Mesothelial cell of epicardium (in vitro differentiated cells): Measurements from ENCODE around the gene COA8. TPM values are rescaled to one million over a fixed set of nuclear protein-coding genes. Genes with fewer than 3 reads are reported as not detected.

Experiments used
- DNase-seq, 2 experiments: peaks; one replicate each; pipeline ENCODE4 v3.0.0; 2021; ENCODE audit warnings: low spot score in 2 of 2; ENCODE audit not compliant: unreplicated experiment in 2 of 2
- H3K27ac Mint-ChIP-seq: 2 replicates; pipeline ENCODE4 v1.8.0; 2021; ENCODE audit warnings: mixed read lengths
- H3K27me3 Mint-ChIP-seq: 2 replicates; pipeline ENCODE4 v1.8.0; 2021; ENCODE audit warnings: low read depth, mixed read lengths
- H3K36me3 Mint-ChIP-seq: 2 replicates; pipeline ENCODE4 v1.8.0; 2021; ENCODE audit warnings: mixed read lengths
- H3K4me1 Mint-ChIP-seq: 2 replicates; pipeline ENCODE4 v1.8.0; 2021; ENCODE audit warnings: mixed read lengths
- H3K4me3 Mint-ChIP-seq: 2 replicates; pipeline ENCODE4 v1.8.0; 2021; ENCODE audit warnings: mild to moderate bottlenecking, moderate library complexity, mixed read lengths
- H3K9me3 Mint-ChIP-seq: 2 replicates; pipeline ENCODE4 v1.8.0; 2021; ENCODE audit warnings: mixed read lengths
- total RNA-seq: library from RNA; stranded (reverse); gene quantifications from 3 replicates; pipeline ENCODE4 v1.2.1, GENCODE V29; 2021
- TF ChIP-seq, protein P1 (sequence below): fragments of 200-600 bp; sonication (generic); IDR thresholded peaks from one replicate; pipeline ENCODE4 v1.5.0; 2021; ENCODE audit warnings: antibody characterized with exemption; ENCODE audit not compliant: unreplicated experiment

The COA8 gene
- total RNA-seq, 1 donor from 2014 or later: 36.0 TPM

DNA sequence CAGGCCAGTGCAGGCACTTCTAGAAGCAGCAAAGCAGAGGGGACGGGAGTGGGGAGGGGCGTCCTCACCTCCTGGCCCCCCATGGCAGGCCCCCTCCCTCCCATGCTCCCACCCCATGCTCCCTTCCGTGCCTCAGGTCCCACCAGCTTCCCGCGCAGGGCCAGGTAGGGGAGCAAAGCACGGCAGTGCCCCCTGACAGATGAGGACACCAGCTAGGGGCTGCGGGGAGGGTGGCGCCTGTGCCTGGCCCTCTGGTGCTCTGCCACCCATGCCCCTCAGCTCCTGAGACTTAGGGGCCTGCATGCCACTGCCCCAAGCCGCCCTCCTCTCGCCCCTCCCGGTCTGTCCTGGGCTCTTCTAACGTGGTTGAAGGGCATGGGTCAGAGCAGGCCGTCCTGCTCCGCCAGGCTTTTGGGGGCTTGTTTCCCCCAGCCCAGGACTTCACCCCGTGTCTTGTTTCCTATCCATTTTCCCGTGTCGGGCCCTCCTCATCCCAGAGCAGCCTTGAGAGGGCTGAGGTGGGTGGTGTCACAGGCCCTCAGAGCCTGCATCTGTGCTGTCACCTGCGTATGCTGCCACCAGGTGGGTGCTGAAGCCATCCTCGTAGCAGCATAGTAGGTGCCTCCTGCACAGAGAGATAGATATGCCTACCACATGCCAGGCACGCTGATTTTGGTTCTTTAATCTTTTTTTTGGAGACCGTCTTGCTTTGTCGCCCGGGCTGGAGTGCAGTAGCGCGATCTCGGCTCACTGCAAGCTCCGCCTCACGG, 23.5 kb upstream of the COA8 start:
- no peaks in the 10 kb centered on the region for H3K9me3 Mint-ChIP-seq
- no peak overlapping the region for H3K4me3 Mint-ChIP-seq
- no peaks in the 10 kb centered on the region for H3K36me3 Mint-ChIP-seq
- H3K27me3 Mint-ChIP-seq: peaks cover 12% of the 10 kb centered on the region
- no peak for DNase-seq
- H3K4me1 Mint-ChIP-seq: peaks cover 11% of the 10 kb centered on the region
- no peak overlapping the region for H3K27ac Mint-ChIP-seq
- TF ChIP-seq, protein P1, sequence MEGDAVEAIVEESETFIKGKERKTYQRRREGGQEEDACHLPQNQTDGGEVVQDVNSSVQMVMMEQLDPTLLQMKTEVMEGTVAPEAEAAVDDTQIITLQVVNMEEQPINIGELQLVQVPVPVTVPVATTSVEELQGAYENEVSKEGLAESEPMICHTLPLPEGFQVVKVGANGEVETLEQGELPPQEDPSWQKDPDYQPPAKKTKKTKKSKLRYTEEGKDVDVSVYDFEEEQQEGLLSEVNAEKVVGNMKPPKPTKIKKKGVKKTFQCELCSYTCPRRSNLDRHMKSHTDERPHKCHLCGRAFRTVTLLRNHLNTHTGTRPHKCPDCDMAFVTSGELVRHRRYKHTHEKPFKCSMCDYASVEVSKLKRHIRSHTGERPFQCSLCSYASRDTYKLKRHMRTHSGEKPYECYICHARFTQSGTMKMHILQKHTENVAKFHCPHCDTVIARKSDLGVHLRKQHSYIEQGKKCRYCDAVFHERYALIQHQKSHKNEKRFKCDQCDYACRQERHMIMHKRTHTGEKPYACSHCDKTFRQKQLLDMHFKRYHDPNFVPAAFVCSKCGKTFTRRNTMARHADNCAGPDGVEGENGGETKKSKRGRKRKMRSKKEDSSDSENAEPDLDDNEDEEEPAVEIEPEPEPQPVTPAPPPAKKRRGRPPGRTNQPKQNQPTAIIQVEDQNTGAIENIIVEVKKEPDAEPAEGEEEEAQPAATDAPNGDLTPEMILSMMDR: no peak

DNA sequence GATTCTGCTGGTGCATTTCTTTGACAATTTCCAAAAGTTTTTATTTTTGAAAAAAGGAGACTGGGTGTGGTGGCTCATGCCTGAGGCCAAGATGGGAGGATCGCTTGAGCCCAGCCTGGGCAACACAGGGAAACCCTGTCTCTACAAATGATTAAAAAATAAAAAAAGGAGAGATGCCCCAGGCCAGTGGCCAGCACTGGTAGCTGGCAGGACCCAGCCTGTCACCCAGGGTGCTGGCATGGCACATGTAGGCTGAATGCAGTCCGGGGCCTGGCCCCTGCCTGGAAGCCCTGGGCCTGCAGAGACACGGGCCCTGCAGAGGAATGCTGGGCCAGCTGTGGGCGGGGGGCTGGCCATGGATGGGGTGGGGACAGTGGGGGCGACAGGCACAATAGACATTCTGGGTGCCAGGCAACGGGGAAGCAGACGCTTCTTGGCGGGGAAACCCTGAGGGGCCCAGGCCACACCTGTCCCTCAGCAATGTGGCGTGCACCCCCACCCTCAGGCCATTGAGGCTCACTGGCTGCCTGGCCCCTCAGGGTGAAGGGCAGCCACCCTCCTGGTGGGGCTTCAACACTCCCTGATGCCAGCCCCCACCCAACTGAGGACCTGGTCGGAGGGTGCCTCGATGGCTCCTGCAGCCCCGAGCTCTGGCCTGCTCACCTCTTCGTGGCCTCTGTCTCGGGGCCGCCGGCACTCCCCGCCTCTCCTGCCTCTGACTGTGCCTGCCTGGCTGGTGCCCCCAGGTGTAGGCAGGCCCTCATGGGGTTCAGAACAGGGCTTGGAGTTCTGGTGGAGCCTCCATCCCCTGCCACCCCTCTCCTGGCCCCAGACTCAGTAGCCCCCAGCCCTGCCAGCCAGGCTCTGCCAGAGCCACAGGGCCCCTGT, 21.7 kb upstream of the COA8 start:
- Mint-ChIP-seq H3K4me1 (peaks cover 11% of the 10 kb centered on the region), H3K9me3 (no peaks in the 10 kb centered on the region), H3K27ac (peak overlapping the region; percentile 76), H3K4me3 (no peak overlapping the region), H3K27me3 (peaks cover 12% of the 10 kb centered on the region), H3K36me3 (no peaks in the 10 kb centered on the region)
- TF ChIP-seq, protein P1: no peak
- DNase-seq: no peak

DNA sequence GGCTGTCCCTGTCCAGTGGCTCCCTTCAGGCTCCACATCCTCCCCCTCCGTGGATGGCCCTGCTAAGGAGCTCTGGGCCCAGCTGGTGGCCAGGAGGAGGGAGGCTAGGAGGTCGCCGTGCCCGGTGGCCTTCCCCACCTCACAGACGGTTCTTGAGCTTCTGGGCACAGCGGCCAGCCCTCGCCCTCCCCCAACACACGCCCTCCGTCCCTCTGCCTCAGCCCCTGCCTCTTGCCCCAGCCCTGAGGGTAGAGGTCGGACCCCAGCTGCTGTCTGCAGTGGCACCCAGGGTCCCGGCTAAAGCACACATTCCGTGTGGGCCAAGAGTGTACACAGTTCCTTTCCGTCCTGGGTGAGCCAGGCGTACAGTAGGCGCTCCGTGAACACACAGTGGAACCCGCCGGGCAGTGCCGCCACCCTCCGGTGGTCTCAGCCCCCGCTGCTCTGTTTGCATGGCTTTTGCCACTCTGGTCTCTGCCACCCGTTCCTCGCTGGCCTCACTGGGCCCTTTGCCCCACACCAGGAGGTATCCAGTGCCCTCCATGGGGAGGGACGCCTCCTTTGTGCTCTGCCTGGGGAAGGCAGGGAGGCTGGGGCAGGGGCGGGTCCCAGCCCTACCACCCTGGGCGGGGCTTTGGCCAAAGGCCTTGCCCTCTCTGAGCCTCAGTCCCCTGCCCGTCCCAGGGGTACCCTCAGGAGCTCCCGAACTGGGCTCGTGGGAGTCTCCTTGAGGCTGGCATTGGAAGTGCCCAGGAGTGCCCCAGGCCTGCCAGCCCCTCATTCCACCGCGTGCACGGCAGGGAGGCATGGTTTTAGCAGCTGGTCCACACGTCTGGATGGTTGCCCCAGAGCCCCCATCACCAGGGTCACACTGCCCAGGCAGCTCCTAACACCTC, 20.8 kb upstream of the COA8 start:
- Mint-ChIP-seq H3K27ac (no peak overlapping the region), H3K9me3 (no peaks in the 10 kb centered on the region), H3K27me3 (peaks cover 12% of the 10 kb centered on the region), H3K4me1 (peaks cover 11% of the 10 kb centered on the region), H3K4me3 (no peak overlapping the region), H3K36me3 (no peaks in the 10 kb centered on the region)
- TF ChIP-seq, protein P1: no peak
- DNase-seq: no peak

DNA sequence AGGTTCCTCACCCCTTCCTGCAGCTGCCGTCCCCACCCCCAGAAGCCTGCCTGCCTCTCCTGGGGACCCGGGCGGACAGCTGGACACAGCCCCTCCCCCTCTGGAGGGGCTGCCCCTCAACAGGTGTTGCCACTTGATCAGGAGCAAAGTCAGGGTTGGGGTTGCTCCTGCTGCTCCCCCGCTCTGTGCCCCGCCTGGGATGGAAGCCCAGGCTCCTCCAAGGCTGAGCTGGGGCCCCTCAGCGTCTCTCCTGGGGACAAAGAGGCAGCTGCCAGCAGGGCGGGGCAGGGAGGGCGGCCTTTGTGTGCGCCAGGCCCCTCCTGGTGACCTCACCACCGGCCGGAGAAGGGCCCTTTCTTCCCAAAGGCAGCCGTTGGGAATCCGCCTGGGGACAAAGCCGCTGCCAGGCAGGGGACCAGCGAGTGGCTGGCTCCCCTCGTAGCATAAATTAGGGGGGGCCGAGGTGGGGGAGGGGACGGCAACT, 20.1 kb upstream of the COA8 start:
- TF ChIP-seq, protein P1: no peak
- Mint-ChIP-seq H3K9me3 (no peaks in the 10 kb centered on the region), H3K27me3 (peaks cover 12% of the 10 kb centered on the region), H3K4me3 (no peak overlapping the region), H3K36me3 (no peaks in the 10 kb centered on the region), H3K4me1 (peaks cover 11% of the 10 kb centered on the region), H3K27ac (no peak overlapping the region)
- DNase-seq: no peak

DNA sequence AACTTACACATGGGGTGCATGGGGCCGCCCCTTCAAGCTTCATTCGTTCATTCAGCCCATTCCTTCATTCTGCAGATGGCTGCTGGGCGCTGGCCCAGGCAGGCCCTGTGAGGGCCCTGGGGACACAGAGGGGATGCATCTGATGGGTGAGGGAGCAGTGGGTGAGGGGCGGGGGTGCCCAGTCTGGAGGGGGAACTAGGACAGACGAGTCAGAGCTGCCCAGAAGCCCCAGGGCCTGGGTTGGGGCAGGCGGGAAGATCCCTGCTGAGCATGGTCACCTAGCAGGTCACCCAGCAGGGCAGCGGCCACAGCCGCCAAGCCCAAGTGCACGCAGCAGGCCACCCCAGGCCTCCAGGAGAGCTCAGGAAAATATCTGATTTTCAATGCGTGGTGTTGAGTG, 19.6 kb upstream of the COA8 start:
- no peak for DNase-seq
- TF ChIP-seq, protein P1: no peak
- H3K4me3 Mint-ChIP-seq: no peak overlapping the region
- no peaks in the 10 kb centered on the region for H3K9me3 Mint-ChIP-seq
- no peak overlapping the region for H3K27ac Mint-ChIP-seq
- peaks cover 12% of the 10 kb centered on the region for H3K27me3 Mint-ChIP-seq
- H3K4me1 Mint-ChIP-seq: peaks cover 11% of the 10 kb centered on the region
- H3K36me3 Mint-ChIP-seq: no peaks in the 10 kb centered on the region
